PFSK-1 (cell line): ENCODE measurements around the gene TAF3.

Experiments
- FOXP2 ChIP-seq: optimal IDR thresholded peaks from 2 replicates; pipeline ENCODE3; 2011; ENCODE audit warnings: borderline replicate concordance, control low read depth, inconsistent platforms; ENCODE audit not compliant: insufficient read depth; ENCODE audit errors: extremely low read length, extremely low read depth
- POLR2AphosphoS5 ChIP-seq: IDR thresholded peaks from 2 replicates; pipeline ENCODE4 v1.6.1; 2012; ENCODE audit warnings: low read depth, mild to moderate bottlenecking, control low read depth, low read length, moderate library complexity
- SIN3A ChIP-seq: IDR thresholded peaks from 2 replicates; pipeline ENCODE4 v1.6.1; 2012; ENCODE audit warnings: mild to moderate bottlenecking, low read length, moderate library complexity, borderline replicate concordance; ENCODE audit not compliant: insufficient read depth
- TAF1 ChIP-seq: IDR thresholded peaks from 2 replicates; pipeline ENCODE4 v1.6.1; 2012; ENCODE audit warnings: low read length, control low read depth, borderline replicate concordance; ENCODE audit not compliant: insufficient read depth
- TF ChIP-seq, protein P1 (sequence below), 2 experiments: IDR thresholded peaks; 2 replicates each; pipeline versions ENCODE4 v1.6.1 to v1.8.0; 2011 to 2012; ENCODE audit warnings: low read depth in 2 of 2, low read length in 2 of 2, control low read depth in 1 of 2, inconsistent platforms in 1 of 2, mild to moderate bottlenecking in 1 of 2, moderate library complexity in 1 of 2; ENCODE audit not compliant: insufficient read depth in 1 of 2

Gene TAF3

DNA sequence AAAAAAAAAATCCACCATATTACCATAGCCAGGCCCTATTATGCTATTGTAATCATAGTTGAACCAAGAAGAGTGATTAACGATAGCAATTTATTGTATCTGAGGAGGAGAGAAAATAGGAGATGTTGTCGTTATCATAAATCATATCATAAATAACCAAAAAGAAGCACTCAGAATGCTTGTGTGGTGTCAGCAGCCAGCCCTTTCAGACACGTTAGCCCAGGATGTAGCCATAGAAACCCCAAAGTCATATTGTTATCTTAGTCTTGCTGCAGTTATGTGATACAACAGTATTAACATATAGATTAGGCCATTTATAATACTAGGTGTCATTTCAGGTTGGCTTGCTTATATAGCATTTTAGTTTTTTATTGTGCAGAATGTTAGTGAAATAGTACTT, 134.0 kb downstream of the TAF3 start:
- TF ChIP-seq, protein P1, sequence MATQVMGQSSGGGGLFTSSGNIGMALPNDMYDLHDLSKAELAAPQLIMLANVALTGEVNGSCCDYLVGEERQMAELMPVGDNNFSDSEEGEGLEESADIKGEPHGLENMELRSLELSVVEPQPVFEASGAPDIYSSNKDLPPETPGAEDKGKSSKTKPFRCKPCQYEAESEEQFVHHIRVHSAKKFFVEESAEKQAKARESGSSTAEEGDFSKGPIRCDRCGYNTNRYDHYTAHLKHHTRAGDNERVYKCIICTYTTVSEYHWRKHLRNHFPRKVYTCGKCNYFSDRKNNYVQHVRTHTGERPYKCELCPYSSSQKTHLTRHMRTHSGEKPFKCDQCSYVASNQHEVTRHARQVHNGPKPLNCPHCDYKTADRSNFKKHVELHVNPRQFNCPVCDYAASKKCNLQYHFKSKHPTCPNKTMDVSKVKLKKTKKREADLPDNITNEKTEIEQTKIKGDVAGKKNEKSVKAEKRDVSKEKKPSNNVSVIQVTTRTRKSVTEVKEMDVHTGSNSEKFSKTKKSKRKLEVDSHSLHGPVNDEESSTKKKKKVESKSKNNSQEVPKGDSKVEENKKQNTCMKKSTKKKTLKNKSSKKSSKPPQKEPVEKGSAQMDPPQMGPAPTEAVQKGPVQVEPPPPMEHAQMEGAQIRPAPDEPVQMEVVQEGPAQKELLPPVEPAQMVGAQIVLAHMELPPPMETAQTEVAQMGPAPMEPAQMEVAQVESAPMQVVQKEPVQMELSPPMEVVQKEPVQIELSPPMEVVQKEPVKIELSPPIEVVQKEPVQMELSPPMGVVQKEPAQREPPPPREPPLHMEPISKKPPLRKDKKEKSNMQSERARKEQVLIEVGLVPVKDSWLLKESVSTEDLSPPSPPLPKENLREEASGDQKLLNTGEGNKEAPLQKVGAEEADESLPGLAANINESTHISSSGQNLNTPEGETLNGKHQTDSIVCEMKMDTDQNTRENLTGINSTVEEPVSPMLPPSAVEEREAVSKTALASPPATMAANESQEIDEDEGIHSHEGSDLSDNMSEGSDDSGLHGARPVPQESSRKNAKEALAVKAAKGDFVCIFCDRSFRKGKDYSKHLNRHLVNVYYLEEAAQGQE (IDR thresholded peaks at IDR 0.05; ENCODE audit: insufficient read depth in 1 of 2, low read depth in 2 of 2, low read length in 2 of 2), result no peak
- TF ChIP-seq TAF1 (no peak), POLR2AphosphoS5 (no peak), FOXP2 (no peak), SIN3A (no peak)

DNA sequence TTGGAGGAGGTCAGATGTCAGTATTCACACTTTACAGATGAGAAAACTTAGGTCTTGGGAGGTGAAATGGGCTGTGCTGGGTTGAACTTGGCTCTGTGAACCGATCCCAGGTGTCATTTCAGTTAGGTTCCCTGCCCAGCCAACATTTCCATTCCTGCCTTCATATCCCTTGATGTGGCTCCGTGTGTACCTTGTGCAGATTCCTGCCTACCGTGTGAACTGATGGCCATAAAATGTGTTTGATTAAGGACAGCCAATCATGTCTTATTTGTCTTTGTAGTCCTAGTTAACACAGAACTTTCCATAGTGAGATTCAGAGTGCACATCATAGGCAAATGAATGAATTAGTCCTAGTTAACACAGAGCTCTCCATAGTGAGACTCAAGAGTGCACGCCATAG, 135.1 kb downstream of the TAF3 start:
- TF ChIP-seq POLR2AphosphoS5 (no peak), FOXP2 (no peak), TAF1 (no peak), SIN3A (no peak)
- TF ChIP-seq, protein P1 (IDR thresholded peaks at IDR 0.05; ENCODE audit: insufficient read depth in 1 of 2, low read depth in 2 of 2, low read length in 2 of 2), result no peak

DNA sequence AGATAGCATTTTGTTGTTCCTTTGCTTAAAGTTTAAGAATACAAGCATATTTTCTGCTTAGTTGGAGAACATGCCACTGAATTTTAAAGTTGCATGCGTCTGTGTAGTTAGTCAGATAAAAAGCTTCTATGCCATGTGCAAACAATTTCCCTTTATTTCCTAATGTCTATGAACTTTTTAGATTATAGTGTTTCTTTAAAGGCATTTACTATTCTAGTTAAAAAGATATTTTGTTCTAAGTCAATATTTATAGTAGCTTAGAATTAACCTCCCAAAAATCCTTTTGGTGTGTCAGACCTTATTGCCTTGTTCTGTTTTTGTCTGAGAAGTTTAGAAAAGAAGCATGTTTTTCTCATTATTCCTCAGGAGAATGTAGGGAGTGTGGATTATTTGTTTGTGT, 137.1 kb downstream of the TAF3 start:
- TF ChIP-seq, protein P1 (IDR thresholded peaks at IDR 0.05; ENCODE audit: insufficient read depth in 1 of 2, low read depth in 2 of 2, low read length in 2 of 2), result no peak
- TF ChIP-seq FOXP2 (no peak), TAF1 (no peak), SIN3A (no peak), POLR2AphosphoS5 (no peak)

DNA sequence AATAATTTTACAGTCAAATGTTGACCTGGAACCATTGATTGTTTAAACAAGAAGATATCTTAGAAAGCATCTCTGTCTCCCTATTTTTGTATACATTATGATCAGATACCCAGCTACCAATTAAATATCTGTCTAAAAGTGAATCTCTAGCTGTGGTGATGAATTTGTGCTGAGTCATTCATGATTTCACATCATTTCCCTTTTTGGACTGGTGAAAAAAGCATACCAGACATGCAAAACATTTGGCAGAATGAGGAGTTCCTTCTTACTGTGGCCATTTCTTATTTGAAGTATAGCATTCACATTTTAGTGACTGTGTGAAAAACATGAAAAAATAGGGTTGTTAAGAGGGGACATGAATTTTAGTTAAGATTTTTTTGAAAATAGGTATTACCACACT, 138.2 kb downstream of the TAF3 start:
- TF ChIP-seq, protein P1 (IDR thresholded peaks at IDR 0.05; ENCODE audit: insufficient read depth in 1 of 2, low read depth in 2 of 2, low read length in 2 of 2), result no peak
- TF ChIP-seq TAF1 (no peak), FOXP2 (no peak), SIN3A (no peak), POLR2AphosphoS5 (no peak)

DNA sequence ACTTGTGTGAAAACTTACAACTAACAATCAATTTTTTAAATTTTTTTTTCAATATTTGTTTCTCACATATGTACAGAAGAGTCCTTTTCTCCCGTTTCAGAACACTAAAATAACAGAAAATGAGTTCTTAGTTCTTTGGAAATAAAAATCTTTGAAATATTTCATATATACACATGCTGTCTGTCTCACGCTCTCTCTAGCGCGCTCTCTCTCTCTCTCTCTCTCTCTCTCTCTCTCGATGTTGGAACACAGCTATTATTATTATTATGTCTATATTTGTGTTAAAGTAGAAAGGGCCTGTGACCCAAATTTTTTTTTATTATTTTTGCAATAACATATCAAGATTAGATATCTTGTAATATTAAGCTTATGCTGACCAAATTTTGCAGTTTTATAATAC, 139.3 kb downstream of the TAF3 start:
- TF ChIP-seq, protein P1 (IDR thresholded peaks at IDR 0.05; ENCODE audit: insufficient read depth in 1 of 2, low read depth in 2 of 2, low read length in 2 of 2), result no peak
- TF ChIP-seq FOXP2 (no peak), TAF1 (no peak), POLR2AphosphoS5 (no peak), SIN3A (no peak)
